Stomach smooth muscle (tissue), 2 donors: ENCODE measurements around the gene BOD1L1.
"Not testable (repeated sequence)": the region's sequence is repeated elsewhere in the genome, so short reads cannot be mapped to it uniquely, and the experiment has no call there.

Experiments
- H3K27ac ChIP-seq: one replicate; pipeline ENCODE4 v1.7.0; 2013; ENCODE audit warnings: mild to moderate bottlenecking, low read length, inconsistent platforms
- H3K27me3 ChIP-seq, 2 donors: one replicate each; pipeline ENCODE4 v1.7.0; 2013; ENCODE audit warnings: low read length in 2 of 2; ENCODE audit not compliant: insufficient read depth in 2 of 2, control insufficient read depth in 1 of 2
- H3K36me3 ChIP-seq, 2 donors: one replicate each; pipeline ENCODE4 v1.7.0; 2013; ENCODE audit warnings: low read length in 2 of 2; ENCODE audit not compliant: control insufficient read depth in 2 of 2, insufficient read depth in 2 of 2
- H3K4me1 ChIP-seq: one replicate; pipeline ENCODE4 v1.7.0; 2013; ENCODE audit warnings: low read length; ENCODE audit not compliant: control insufficient read depth, insufficient read depth
- H3K4me3 ChIP-seq, 2 donors: one replicate each; pipeline ENCODE4 v1.7.0; 2013; ENCODE audit warnings: low read length in 2 of 2
- H3K9ac ChIP-seq, 2 donors: one replicate each; pipeline ENCODE4 v1.7.0; 2013; ENCODE audit warnings: low read length in 2 of 2, mild to moderate bottlenecking in 1 of 2
- H3K9me3 ChIP-seq, 2 donors: one replicate each; pipeline ENCODE4 v1.7.0; 2013; ENCODE audit warnings: low read length in 2 of 2; ENCODE audit not compliant: control insufficient read depth in 2 of 2
- donor health status: healthy.
- donor health status: Pancreatic carcinoma.

BOD1L1 gene

GRCh38 chr4:13592220-13592619 lies 35.3 kb downstream of the BOD1L1 start:
- no peaks in the 10 kb centered on the region for H3K27me3 ChIP-seq
- no peaks in the 10 kb centered on the region for H3K9me3 ChIP-seq
- no peak overlapping the region for H3K9ac ChIP-seq
- H3K36me3 ChIP-seq = peaks cover 24 to 28% of the 10 kb centered on the region in 2 donors
- H3K27ac ChIP-seq = peak overlapping the region; percentile 37
- H3K4me3 ChIP-seq = peak overlapping the region; percentile 3 to 18
- no peaks in the 10 kb centered on the region for H3K4me1 ChIP-seq

GRCh38 chr4:13590766-13591165 lies 36.8 kb downstream of the BOD1L1 start:
- Histone ChIP-seq H3K9ac (no peak overlapping the region), H3K4me3 (no peak overlapping the region), H3K36me3 (peaks cover 18 to 24% of the 10 kb centered on the region in 2 donors), H3K4me1 (no peaks in the 10 kb centered on the region), H3K27ac (no peak overlapping the region), H3K27me3 (no peaks in the 10 kb centered on the region), H3K9me3 (no peaks in the 10 kb centered on the region)

GRCh38 chr4:13588954-13589353 lies 38.6 kb downstream of the BOD1L1 start:
- H3K27ac ChIP-seq = no peak overlapping the region
- H3K9ac ChIP-seq = no peak overlapping the region
- H3K4me3 ChIP-seq = no peak overlapping the region
- no peaks in the 10 kb centered on the region for H3K4me1 ChIP-seq
- H3K27me3 ChIP-seq = no peaks in the 10 kb centered on the region
- H3K9me3 ChIP-seq = no peaks in the 10 kb centered on the region
- H3K36me3 ChIP-seq = peaks cover 18 to 32% of the 10 kb centered on the region in 2 donors

- Histone ChIP-seq H3K9ac (no peak overlapping the region), H3K27ac (no peak overlapping the region), H3K4me3 (no peak overlapping the region), H3K27me3 (no peaks in the 10 kb centered on the region), H3K9me3 (no peaks in the 10 kb centered on the region), H3K4me1 (no peaks in the 10 kb centered on the region), H3K36me3 (peaks cover 40 to 49% of the 10 kb centered on the region in 2 donors)
These were observed 43.0 kb downstream of the BOD1L1 start for GRCh38 chr4:13584481-13584880.

- Histone ChIP-seq H3K36me3 (peaks cover 42 to 49% of the 10 kb centered on the region in 2 donors), H3K4me3 (no peak overlapping the region), H3K27ac (no peak overlapping the region), H3K27me3 (no peaks in the 10 kb centered on the region), H3K4me1 (no peaks in the 10 kb centered on the region), H3K9ac (no peak overlapping the region), H3K9me3 (no peaks in the 10 kb centered on the region)
These were observed 47.5 kb downstream of the BOD1L1 start for GRCh38 chr4:13580036-13580435.

- H3K4me3 ChIP-seq = no peak overlapping the region
- no peak overlapping the region for H3K9ac ChIP-seq
- no peaks in the 10 kb centered on the region for H3K4me1 ChIP-seq
- no peaks in the 10 kb centered on the region for H3K9me3 ChIP-seq
- no peak overlapping the region for H3K27ac ChIP-seq
- peaks cover 40 to 55% of the 10 kb centered on the region in 2 donors for H3K36me3 ChIP-seq
- no peaks in the 10 kb centered on the region for H3K27me3 ChIP-seq
These were observed 49.9 kb downstream of the BOD1L1 start for GRCh38 chr4:13577660-13578059.

GRCh38 chr4:13570916-13571315 lies 56.6 kb downstream of the BOD1L1 start:
- no peak overlapping the region for H3K27ac ChIP-seq
- peaks cover 34 to 44% of the 10 kb centered on the region in 2 donors for H3K36me3 ChIP-seq
- H3K27me3 ChIP-seq = no peaks in the 10 kb centered on the region
- no peak overlapping the region for H3K4me3 ChIP-seq
- H3K9me3 ChIP-seq = no peaks in the 10 kb centered on the region
- H3K9ac ChIP-seq = no peak overlapping the region
- H3K4me1 ChIP-seq = no peaks in the 10 kb centered on the region

- Histone ChIP-seq H3K4me1 (no peaks in the 10 kb centered on the region), H3K27ac (no peak overlapping the region), H3K36me3 (peaks cover 19 to 29% of the 10 kb centered on the region in 2 donors)
These were observed 60.4 kb downstream of the BOD1L1 start for GRCh38 chr4:13567125-13567524.

GRCh38 chr4:13562876-13563275 lies 64.6 kb downstream of the BOD1L1 start:
- Histone ChIP-seq H3K27me3 (no peaks in the 10 kb centered on the region), H3K9me3 (no peaks in the 10 kb centered on the region), H3K27ac (no peak overlapping the region), H3K36me3 (peaks cover 0 to 4% of the 10 kb centered on the region in 2 donors), H3K4me3 (no peak overlapping the region), H3K4me1 (no peaks in the 10 kb centered on the region), H3K9ac (no peak overlapping the region)

More at GRCh38 chr4:13567125-13567524, 60.4 kb downstream of the BOD1L1 start:
- H3K27me3 ChIP-seq = no peaks in the 10 kb centered on the region
- no peaks in the 10 kb centered on the region for H3K9me3 ChIP-seq
- no peak overlapping the region for H3K4me3 ChIP-seq
- no peak overlapping the region for H3K9ac ChIP-seq

- H3K9ac ChIP-seq = no peak overlapping the region
- no peaks in the 10 kb centered on the region for H3K4me1 ChIP-seq
- no peak overlapping the region for H3K27ac ChIP-seq
- H3K27me3 ChIP-seq = no peaks in the 10 kb centered on the region
- H3K4me3 ChIP-seq = no peak overlapping the region
- H3K9me3 ChIP-seq = no peaks in the 10 kb centered on the region
- H3K36me3 ChIP-seq = no peaks in the 10 kb centered on the region
These were observed 65.9 kb downstream of the BOD1L1 start for GRCh38 chr4:13561673-13562072.

GRCh38 chr4:13560111-13560510 lies 67.4 kb downstream of the BOD1L1 start:
- H3K27me3 ChIP-seq, H3K27ac ChIP-seq, H3K9me3 ChIP-seq, H3K4me1 ChIP-seq, H3K4me3 ChIP-seq, H3K36me3 ChIP-seq, H3K9ac ChIP-seq: not testable (repeated sequence)
